Left lung (tissue), 10 donors: Measurements from ENCODE around the gene SLC2A4RG. TPM values are rescaled to one million over a fixed set of nuclear protein-coding genes. Genes with fewer than 3 reads are reported as not detected.
A peak's percentile ranks its signal among the peaks of the same experiment; 100 is the strongest.

Source experiments
- ATAC-seq: fragments of 200-7000 bp; cut with Tn5 transposase; one replicate; pipeline ENCODE4 v1.9.1; 2020; ENCODE audit warnings: moderate library complexity
- DNase-seq, 4 donors: peaks; one replicate each; pipeline ENCODE4 v3.0.0-alpha.2; 2013 to 2020
- H3K27ac ChIP-seq, 2 donors: fragments of 200-600 bp; sonication (generic) in 1 of 2; one replicate each; pipeline versions ENCODE4 v1.5.0 to v1.8.0; 2020 to 2021
- H3K27me3 ChIP-seq, 2 donors: fragments of 200-600 bp; sonication (generic) in 1 of 2; one replicate each; pipeline versions ENCODE4 v1.5.0 to v1.8.0; 2020 to 2021
- H3K36me3 ChIP-seq, 2 donors: fragments of 200-600 bp; sonication (generic) in 1 of 2; one replicate each; pipeline versions ENCODE4 v1.5.0 to v1.8.0; 2020 to 2021
- H3K4me1 ChIP-seq, 2 donors: fragments of 200-600 bp; one replicate each; pipeline ENCODE4 v1.8.0; 2021
- H3K4me3 ChIP-seq, 2 donors: fragments of 200-600 bp; sonication (generic) in 1 of 2; one replicate each; pipeline versions ENCODE4 v1.5.0 to v1.8.0; 2020 to 2021; ENCODE audit warnings: mild to moderate bottlenecking in 1 of 2
- H3K9me3 ChIP-seq, 2 donors: fragments of 200-600 bp; sonication (generic) in 1 of 2; one replicate each; pipeline versions ENCODE4 v1.5.0 to v1.8.0; 2020 to 2021
- intact Hi-C, 2 donors: fragments of 100-400 bp; cut with DNase I; formaldehyde crosslinking; loops; one replicate each; pipeline versions ENCODE4 v1.11.2 to v1.14.2; 2022
- polyA plus RNA-seq, 6 donors: library from polyadenylated mRNA; unstranded; fragments of 120-200 nt; gene quantifications; one replicate each; pipeline ENCODE4 v1.2.1, GENCODE V29; 2013; ENCODE audit not compliant: insufficient read length in 6 of 6
- total RNA-seq, 2 donors: library from RNA; stranded (reverse); fragmentation: NEBNext Ultra II Directional; extraction: Animal tissue kit (Norgen Biotek cat#: 25700); gene quantifications; one replicate each; pipeline ENCODE4 v1.2.1, GENCODE V29; 2021
- TF ChIP-seq, protein P1 (sequence below), 2 donors: fragments of 200-600 bp; sonication (generic) in 1 of 2; IDR thresholded peaks; one replicate each; pipeline versions ENCODE4 v1.5.0 to v1.8.0; 2021; ENCODE audit warnings: antibody characterized with exemption in 2 of 2
- donor health status: DM: no; HTN: yes; CAD: no.
- donor health status: DM: no; HTN: no; CAD: no.

Gene SLC2A4RG
- total and polyA plus RNA-seq, 8 donors: 61.1 to 166 (median 97.4) TPM

DNA sequence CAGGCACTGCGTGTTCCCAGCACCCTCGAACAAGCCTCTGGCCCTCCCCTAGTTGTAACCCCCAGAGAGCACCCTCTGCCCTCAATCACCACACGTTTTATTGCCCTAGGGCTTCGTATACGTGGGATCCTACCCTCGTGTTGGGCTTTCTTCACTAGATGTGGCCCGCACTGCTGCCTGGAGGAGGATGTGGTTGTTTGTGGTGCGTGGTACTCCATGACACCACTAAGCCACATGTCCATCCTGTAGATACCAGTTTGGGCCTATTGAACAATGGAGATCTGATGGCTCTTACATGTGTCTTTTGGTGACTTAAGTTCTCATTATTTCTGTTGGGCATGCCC is 17.0 kb downstream of the SLC2A4RG start:
- TF ChIP-seq, protein P1, sequence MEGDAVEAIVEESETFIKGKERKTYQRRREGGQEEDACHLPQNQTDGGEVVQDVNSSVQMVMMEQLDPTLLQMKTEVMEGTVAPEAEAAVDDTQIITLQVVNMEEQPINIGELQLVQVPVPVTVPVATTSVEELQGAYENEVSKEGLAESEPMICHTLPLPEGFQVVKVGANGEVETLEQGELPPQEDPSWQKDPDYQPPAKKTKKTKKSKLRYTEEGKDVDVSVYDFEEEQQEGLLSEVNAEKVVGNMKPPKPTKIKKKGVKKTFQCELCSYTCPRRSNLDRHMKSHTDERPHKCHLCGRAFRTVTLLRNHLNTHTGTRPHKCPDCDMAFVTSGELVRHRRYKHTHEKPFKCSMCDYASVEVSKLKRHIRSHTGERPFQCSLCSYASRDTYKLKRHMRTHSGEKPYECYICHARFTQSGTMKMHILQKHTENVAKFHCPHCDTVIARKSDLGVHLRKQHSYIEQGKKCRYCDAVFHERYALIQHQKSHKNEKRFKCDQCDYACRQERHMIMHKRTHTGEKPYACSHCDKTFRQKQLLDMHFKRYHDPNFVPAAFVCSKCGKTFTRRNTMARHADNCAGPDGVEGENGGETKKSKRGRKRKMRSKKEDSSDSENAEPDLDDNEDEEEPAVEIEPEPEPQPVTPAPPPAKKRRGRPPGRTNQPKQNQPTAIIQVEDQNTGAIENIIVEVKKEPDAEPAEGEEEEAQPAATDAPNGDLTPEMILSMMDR (IDR thresholded peaks at IDR 0.05): no peak
- H3K9me3 ChIP-seq: no peaks in the 10 kb centered on the region

DNA sequence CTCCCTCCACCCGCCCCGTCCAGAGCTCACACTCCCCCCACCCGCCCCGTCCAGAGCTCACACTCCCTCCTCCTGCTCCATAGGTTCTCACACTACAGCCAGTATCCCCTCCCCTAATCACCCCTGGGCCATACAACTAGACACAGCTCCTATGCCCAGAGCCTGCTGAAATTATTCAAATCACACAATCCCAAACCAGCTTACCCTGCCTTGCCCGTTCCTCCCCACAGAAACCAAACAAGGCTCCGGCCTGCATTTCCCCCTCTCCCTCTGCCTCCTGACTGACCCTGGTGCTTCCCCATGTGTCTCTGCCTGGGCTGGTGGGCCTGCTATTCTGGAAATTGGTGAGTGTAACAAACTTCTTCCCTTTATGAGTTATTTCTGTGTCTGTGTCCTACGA is 18.6 kb downstream of the SLC2A4RG start:
- Histone ChIP-seq H3K27me3 (no peaks in the 10 kb centered on the region), H3K9me3 (no peaks in the 10 kb centered on the region), H3K4me3 (no peak overlapping the region), H3K27ac (no peak overlapping the region), H3K4me1 (no peaks in the 10 kb centered on the region), H3K36me3 (no peaks in the 10 kb centered on the region)
- TF ChIP-seq, protein P1 (IDR thresholded peaks at IDR 0.05): no peak
- peak in 1 of 4 donors; percentile 8 for DNase-seq
- ATAC-seq: no peak
- intact Hi-C loops: no loop called here

More for the DNA sequence above, 17.0 kb downstream of the SLC2A4RG start:
- no peaks in the 10 kb centered on the region for H3K4me1 ChIP-seq
- H3K27ac ChIP-seq: no peak overlapping the region
- H3K36me3 ChIP-seq: no peaks in the 10 kb centered on the region
- ATAC-seq (no peak), DNase-seq (peak in 1 of 4 donors; percentile 28)
- intact Hi-C loops: no loop called here
- H3K27me3 ChIP-seq: no peaks in the 10 kb centered on the region
- no peak overlapping the region for H3K4me3 ChIP-seq

DNA sequence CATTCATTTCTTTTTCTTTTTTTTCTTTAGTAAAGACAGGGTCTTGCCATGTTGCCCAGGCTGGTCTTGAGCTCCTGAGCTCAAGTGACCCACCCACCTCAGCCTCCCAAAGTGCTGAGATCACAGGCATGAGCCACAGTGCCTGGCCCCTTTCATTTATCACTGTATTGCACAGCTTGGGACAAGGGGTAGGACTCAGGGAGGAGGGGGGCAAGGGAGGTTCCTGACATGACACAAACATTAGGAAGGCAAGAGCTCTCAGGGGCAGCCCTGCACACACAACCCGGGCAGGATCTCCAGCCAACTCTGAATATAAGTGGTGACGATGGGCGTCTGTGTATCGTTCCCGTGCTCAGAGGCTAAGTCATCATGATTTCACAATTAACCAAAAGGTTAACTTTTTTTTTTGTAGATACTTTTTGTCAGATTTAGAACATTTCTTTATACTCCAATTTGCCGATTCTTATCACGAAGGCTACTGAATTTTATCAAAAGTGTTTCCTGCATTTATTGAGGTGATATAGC is 19.9 kb downstream of the SLC2A4RG start:
- no peaks in the 10 kb centered on the region for H3K4me1 ChIP-seq
- no peak overlapping the region for H3K27ac ChIP-seq
- intact Hi-C loops: no loop called here
- H3K4me3 ChIP-seq: no peak overlapping the region
- TF ChIP-seq, protein P1 (IDR thresholded peaks at IDR 0.05): no peak
- no peaks in the 10 kb centered on the region for H3K9me3 ChIP-seq
- no peak for ATAC-seq
- no peaks in the 10 kb centered on the region for H3K36me3 ChIP-seq
- no peaks in the 10 kb centered on the region for H3K27me3 ChIP-seq
- peak in 1 of 4 donors; percentile 7 for DNase-seq

DNA sequence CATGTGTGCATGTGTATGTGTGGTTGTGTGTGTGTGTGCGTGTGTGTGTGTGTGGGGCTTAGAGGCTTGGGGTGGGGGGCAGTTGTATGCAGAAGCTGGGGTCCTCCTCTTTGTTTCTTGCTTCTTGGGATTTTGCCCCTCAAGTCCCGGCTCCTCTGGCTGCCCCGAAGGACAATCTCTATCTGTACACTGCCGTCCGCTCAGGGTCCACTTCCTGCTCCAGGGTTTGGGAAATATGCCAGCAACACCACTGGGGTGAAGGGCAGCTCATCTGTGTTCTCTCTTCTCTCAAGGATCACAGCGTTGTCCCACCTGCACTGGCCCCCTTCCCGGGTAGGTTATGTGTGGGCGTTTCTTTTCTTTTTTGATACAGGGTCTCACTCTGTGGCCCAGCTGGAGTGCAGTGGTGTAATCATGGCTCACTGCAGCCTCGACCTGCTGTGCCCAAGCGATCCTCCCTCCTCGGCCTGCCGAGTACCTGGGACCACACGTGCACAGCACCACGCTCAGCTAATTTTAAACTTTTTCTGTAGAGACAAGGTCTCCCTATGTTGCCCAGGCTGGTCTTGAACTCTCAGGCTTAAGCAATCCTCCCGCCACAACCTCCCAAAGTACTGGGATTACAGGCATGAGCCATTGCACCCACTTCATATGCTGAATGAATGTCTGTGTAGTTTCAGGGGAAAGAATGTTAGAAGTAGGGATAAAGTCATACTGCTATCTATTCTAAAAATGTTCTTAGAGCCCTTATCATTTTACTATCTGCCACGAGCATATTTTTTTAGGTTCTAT is 25.7 kb downstream of the SLC2A4RG start:
- Histone ChIP-seq H3K27me3 (no peaks in the 10 kb centered on the region), H3K27ac (no peak overlapping the region), H3K4me1 (no peaks in the 10 kb centered on the region), H3K9me3 (no peaks in the 10 kb centered on the region), H3K36me3 (peaks cover 0 to 15% of the 10 kb centered on the region in 2 donors), H3K4me3 (no peak overlapping the region)
- intact Hi-C loops: no loop called here
- TF ChIP-seq, protein P1 (IDR thresholded peaks at IDR 0.05): no peak
- ATAC-seq: no peak
- DNase-seq: peak in 1 of 4 donors; percentile 33

DNA sequence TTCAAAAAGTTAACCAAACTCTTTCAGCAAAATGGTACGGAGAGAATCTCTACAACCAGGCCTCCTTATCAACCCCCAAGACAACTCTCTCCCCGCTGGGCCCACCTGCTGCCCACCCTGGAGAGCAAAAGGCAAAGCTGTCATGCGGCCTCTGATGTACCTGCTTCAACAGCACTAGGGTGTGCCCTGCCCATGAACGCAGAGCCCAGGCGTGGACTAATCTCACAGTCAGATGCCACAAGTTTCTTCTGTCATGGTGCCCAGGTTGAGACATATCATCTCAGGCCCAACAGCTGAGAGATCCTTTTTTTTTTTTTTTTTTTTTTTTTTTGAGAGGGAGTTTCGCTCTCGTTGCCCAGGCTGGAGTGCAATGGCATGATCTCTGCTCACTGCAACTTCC is 26.3 kb downstream of the SLC2A4RG start:
- no peak for ATAC-seq
- H3K4me1 ChIP-seq: no peaks in the 10 kb centered on the region
- intact Hi-C loops: no loop called here
- peak in 1 of 4 donors; percentile 37 for DNase-seq
- H3K27me3 ChIP-seq: no peaks in the 10 kb centered on the region
- TF ChIP-seq, protein P1 (IDR thresholded peaks at IDR 0.05): no peak
- no peaks in the 10 kb centered on the region for H3K9me3 ChIP-seq
- H3K4me3 ChIP-seq: no peak overlapping the region
- H3K36me3 ChIP-seq: peaks cover 0 to 18% of the 10 kb centered on the region in 2 donors
- H3K27ac ChIP-seq: no peak overlapping the region
